Measurements from ENCODE around the gene HMGCL.
A peak's percentile ranks its signal among the peaks of the same experiment; 100 is the strongest.
"Not testable (repeated sequence)": the region's sequence is repeated elsewhere in the genome, so short reads cannot be mapped to it uniquely, and the experiment has no call there.

HMGCL gene

GRCh38 chr1:23797478-23798448, 27.5 kb downstream of the HMGCL start:
- DNase-seq = no peak

- DNase-seq = no peak
Observed at GRCh38 chr1:23796466-23797271, 28.6 kb downstream of the HMGCL start.

GRCh38 chr1:23795676-23796465, 29.4 kb downstream of the HMGCL start:
- DNase-seq = no peak

GRCh38 chr1:23794732-23795182, 30.5 kb downstream of the HMGCL start:
- DNase-seq = not testable (repeated sequence)

GRCh38 chr1:23793861-23794731, 31.1 kb downstream of the HMGCL start:
- DNase-seq = no peak

- DNase-seq = peak; percentile 92
Observed at GRCh38 chr1:23793018-23793781, 32.0 kb downstream of the HMGCL start.

- no peak for DNase-seq
Observed at GRCh38 chr1:23792151-23792945, 32.9 kb downstream of the HMGCL start.

- peak; percentile 45 for DNase-seq
Observed at GRCh38 chr1:23791516-23792047, 33.6 kb downstream of the HMGCL start.

GRCh38 chr1:23790696-23791515, 34.3 kb downstream of the HMGCL start, which contains the start of gene LYPLA2:
Gene LYPLA2, plus strand, starts transcription at chr1:23791145. Its CDS starts 1,538 bp downstream, at chr1:23792683.
- DNase-seq = peak; percentile 97

GRCh38 chr1:23788695-23789094, 36.5 kb downstream of the HMGCL start:
- no peak for DNase-seq

- peak; percentile 38 for DNase-seq
Observed at GRCh38 chr1:23787701-23788100, 37.5 kb downstream of the HMGCL start.

GRCh38 chr1:23784846-23785245, 40.4 kb downstream of the HMGCL start:
- no peak for DNase-seq

- DNase-seq = not testable (repeated sequence)
Observed at GRCh38 chr1:23783141-23783540, 42.1 kb downstream of the HMGCL start.

- DNase-seq = peak; percentile 34
Observed at GRCh38 chr1:23779826-23780371, 45.3 kb downstream of the HMGCL start.

GRCh38 chr1:23777979-23778814, 47.0 kb downstream of the HMGCL start, which contains the start of gene PITHD1:
Gene PITHD1, plus strand, starts transcription at chr1:23778418. Its CDS starts 98 bp downstream, at chr1:23778516.
- DNase-seq = peak; percentile 98

GRCh38 chr1:23776217-23776616, 49.0 kb downstream of the HMGCL start:
- no peak for DNase-seq

GRCh38 chr1:23774174-23774880, 50.9 kb downstream of the HMGCL start:
- peak; percentile 51 for DNase-seq
